GM12891 (cell line): ENCODE measurements around the gene BNIP1.

ENCODE experiments used
- DNase-seq: peaks from one replicate; pipeline ENCODE4 v3.0.0; 2011; ENCODE audit warnings: low spot score; ENCODE audit not compliant: insufficient read length
- FAIRE-seq: peaks from 2 replicates; lab custom pipeline; 2011; peaks lifted over from hg19 to GRCh38; lab: Jason Lieb, UNC
- PAX5 ChIP-seq: IDR thresholded peaks from 2 replicates; pipeline ENCODE4 v1.6.1; 2011; ENCODE audit warnings: low read length, moderate library complexity, mild to moderate bottlenecking; ENCODE audit not compliant: insufficient read depth, severe bottlenecking
- POLR2A ChIP-seq: IDR thresholded peaks from 2 replicates; pipeline ENCODE4 v1.6.1; 2011; ENCODE audit warnings: low read depth, low read length, control low read depth
- POLR2AphosphoS5 ChIP-seq: IDR thresholded peaks from 2 replicates; pipeline ENCODE4 v1.6.1; 2011; ENCODE audit warnings: low read depth, low read length, control low read depth
- POU2F2 ChIP-seq: IDR thresholded peaks from 2 replicates; pipeline ENCODE4 v1.6.1; 2011; ENCODE audit warnings: low read depth, mild to moderate bottlenecking, control low read depth, low read length, moderate library complexity
- SPI1 ChIP-seq: IDR thresholded peaks from 2 replicates; pipeline ENCODE4 v1.6.1; 2011; ENCODE audit warnings: low read depth, low read length, control low read depth
- TAF1 ChIP-seq: IDR thresholded peaks from 2 replicates; pipeline ENCODE4 v1.6.1; 2011; ENCODE audit warnings: low read depth, low read length, control low read depth

Gene BNIP1

GRCh38 chr5:173161148-173161547 lies 16.8 kb downstream of the BNIP1 start:
- TF ChIP-seq POLR2A (no peak), POU2F2 (no peak), PAX5 (no peak), SPI1 (no peak), TAF1 (no peak), POLR2AphosphoS5 (no peak)
- FAIRE-seq = no peak
- no peak for DNase-seq

GRCh38 chr5:173163219-173163618 lies 18.9 kb downstream of the BNIP1 start:
- FAIRE-seq (no peak), DNase-seq (no peak)
- no peak for TF ChIP-seq SPI1
- no peak for TF ChIP-seq PAX5
- TF ChIP-seq POLR2AphosphoS5 = no peak
- TF ChIP-seq POLR2A = no peak
- TF ChIP-seq POU2F2 = no peak
- TF ChIP-seq TAF1 = no peak

- TF ChIP-seq POLR2AphosphoS5 (no peak), POLR2A (no peak), PAX5 (no peak), TAF1 (no peak), POU2F2 (no peak), SPI1 (no peak)
- FAIRE-seq = no peak
- DNase-seq = no peak
These were observed 21.1 kb downstream of the BNIP1 start for GRCh38 chr5:173165177-173166016.

- TF ChIP-seq POLR2AphosphoS5 (no peak), TAF1 (no peak), POU2F2 (no peak), PAX5 (no peak), SPI1 (no peak), POLR2A (no peak)
- FAIRE-seq (no peak), DNase-seq (no peak)
These were observed 27.8 kb downstream of the BNIP1 start for GRCh38 chr5:173172166-173172565.

GRCh38 chr5:173175523-173175922 lies 31.2 kb downstream of the BNIP1 start:
- FAIRE-seq = no peak
- no peak for DNase-seq
- TF ChIP-seq POLR2AphosphoS5 (no peak), TAF1 (no peak), PAX5 (no peak), SPI1 (no peak)

- TF ChIP-seq PAX5 (no peak), POLR2AphosphoS5 (no peak), POLR2A (no peak), SPI1 (no peak), TAF1 (no peak), POU2F2 (no peak)
- DNase-seq (no peak), FAIRE-seq (no peak)
These were observed 34.1 kb downstream of the BNIP1 start for GRCh38 chr5:173178369-173178910.

GRCh38 chr5:173180331-173180730 lies 36.0 kb downstream of the BNIP1 start:
- TF ChIP-seq TAF1 (no peak), POU2F2 (no peak), SPI1 (no peak), POLR2AphosphoS5 (no peak), PAX5 (no peak), POLR2A (no peak)
- FAIRE-seq (no peak), DNase-seq (no peak)

GRCh38 chr5:173187054-173187743 lies 42.9 kb downstream of the BNIP1 start:
- TF ChIP-seq POLR2A (no peak), PAX5 (no peak), SPI1 (no peak), POU2F2 (no peak), POLR2AphosphoS5 (no peak), TAF1 (no peak)
- DNase-seq (no peak), FAIRE-seq (no peak)

- no peak for TF ChIP-seq SPI1
- no peak for TF ChIP-seq TAF1
- TF ChIP-seq POU2F2 = no peak
- no peak for TF ChIP-seq POLR2AphosphoS5
- no peak for TF ChIP-seq PAX5
- no peak for TF ChIP-seq POLR2A
- FAIRE-seq (no peak), DNase-seq (no peak)
These were observed 43.9 kb downstream of the BNIP1 start for GRCh38 chr5:173188280-173188679.

- TF ChIP-seq POLR2A (no peak), TAF1 (no peak), POU2F2 (no peak), PAX5 (no peak), POLR2AphosphoS5 (no peak), SPI1 (no peak)
- no peak for DNase-seq
- no peak for FAIRE-seq
These were observed 46.7 kb downstream of the BNIP1 start for GRCh38 chr5:173191015-173191414.

- DNase-seq (no peak), FAIRE-seq (no peak)
- TF ChIP-seq POLR2A = no peak
- TF ChIP-seq TAF1 = no peak
- no peak for TF ChIP-seq SPI1
- TF ChIP-seq PAX5 = no peak
- TF ChIP-seq POU2F2 = no peak
- TF ChIP-seq POLR2AphosphoS5 = no peak
These were observed 47.2 kb downstream of the BNIP1 start for GRCh38 chr5:173191561-173191960.
